ENCODE measurements around the gene MRPL21.

MRPL21 gene

GRCh38 chr11:68880851-68881250 is 22.8 kb downstream of the MRPL21 start:
- Histone ChIP-seq H3F3A (ENCODE audit: insufficient read depth, low read length) (no peaks in the 10 kb centered on the region), H3K36me3 (ENCODE audit: insufficient read depth, low read length) (no peaks in the 10 kb centered on the region), H2AFZ (ENCODE audit: low read length) (no peak overlapping the region), H3K27ac (ENCODE audit: low read depth, low read length, poor library complexity, severe bottlenecking) (no peak overlapping the region), H3K9ac (ENCODE audit: low read length) (no peak overlapping the region), H3K4me2 (ENCODE audit: low read length) (no peak overlapping the region), H3K9me3 (ENCODE audit: low read length) (no peaks in the 10 kb centered on the region), H4K20me1 (ENCODE audit: insufficient read depth, low read length) (no peaks in the 10 kb centered on the region), H3K79me2 (ENCODE audit: insufficient read depth, low read length) (no peaks in the 10 kb centered on the region), H3K4me1 (ENCODE audit: insufficient read depth, low read length, severe bottlenecking) (no peaks in the 10 kb centered on the region), H3K9me2 (ENCODE audit: low read depth, low read length) (no peaks in the 10 kb centered on the region), H3K4me3 (ENCODE audit: low read depth, low read length, poor library complexity, severe bottlenecking) (no peak overlapping the region), H3K27me3 (ENCODE audit: insufficient read depth, low read length) (no peaks in the 10 kb centered on the region)
- no peak for TF ChIP-seq EZH2 (IDR thresholded peaks at IDR 0.05; ENCODE audit: borderline replicate concordance, low read length)
- no peak for TF ChIP-seq CTCF (IDR thresholded peaks at IDR 0.05; ENCODE audit: low read length)

- no peaks in the 10 kb centered on the region for H3K9me2 ChIP-seq (ENCODE audit: low read depth, low read length)
- no peaks in the 10 kb centered on the region for H3F3A ChIP-seq (ENCODE audit: insufficient read depth, low read length)
- H3K36me3 ChIP-seq (ENCODE audit: insufficient read depth, low read length): no peaks in the 10 kb centered on the region
- H3K79me2 ChIP-seq (ENCODE audit: insufficient read depth, low read length): no peaks in the 10 kb centered on the region
- TF ChIP-seq EZH2 (IDR thresholded peaks at IDR 0.05; ENCODE audit: borderline replicate concordance, low read length) (no peak), CTCF (IDR thresholded peaks at IDR 0.05; ENCODE audit: low read length) (no peak)
- no peak overlapping the region for H3K27ac ChIP-seq (ENCODE audit: low read depth, low read length, poor library complexity, severe bottlenecking)
- no peaks in the 10 kb centered on the region for H4K20me1 ChIP-seq (ENCODE audit: insufficient read depth, low read length)
- H2AFZ ChIP-seq (ENCODE audit: low read length): no peak overlapping the region
- H3K4me2 ChIP-seq (ENCODE audit: low read length): no peak overlapping the region
- H3K4me1 ChIP-seq (ENCODE audit: insufficient read depth, low read length, severe bottlenecking): no peaks in the 10 kb centered on the region
- no peak overlapping the region for H3K9ac ChIP-seq (ENCODE audit: low read length)
- no peak overlapping the region for H3K4me3 ChIP-seq (ENCODE audit: low read depth, low read length, poor library complexity, severe bottlenecking)
- 0 out of 2 replicates have a peak, but pooled peaks cover 4% of the 10 kb centered on the region for H3K27me3 ChIP-seq (ENCODE audit: insufficient read depth, low read length)
- H3K9me3 ChIP-seq (ENCODE audit: low read length): no peaks in the 10 kb centered on the region
Measured at GRCh38 chr11:68878022-68878421, 25.6 kb downstream of the MRPL21 start.

- no peaks in the 10 kb centered on the region for H3F3A ChIP-seq (ENCODE audit: insufficient read depth, low read length)
- H3K4me1 ChIP-seq (ENCODE audit: insufficient read depth, low read length, severe bottlenecking): no peaks in the 10 kb centered on the region
- 0 out of 2 replicates have a peak, but pooled peaks cover 7% of the 10 kb centered on the region for H3K27me3 ChIP-seq (ENCODE audit: insufficient read depth, low read length)
- TF ChIP-seq EZH2 (IDR thresholded peaks at IDR 0.05; ENCODE audit: borderline replicate concordance, low read length) (no peak), CTCF (IDR thresholded peaks at IDR 0.05; ENCODE audit: low read length) (no peak)
- no peak overlapping the region for H3K4me2 ChIP-seq (ENCODE audit: low read length)
- H3K27ac ChIP-seq (ENCODE audit: low read depth, low read length, poor library complexity, severe bottlenecking): no peak overlapping the region
- H3K79me2 ChIP-seq (ENCODE audit: insufficient read depth, low read length): no peaks in the 10 kb centered on the region
- H3K4me3 ChIP-seq (ENCODE audit: low read depth, low read length, poor library complexity, severe bottlenecking): no peak overlapping the region
- no peaks in the 10 kb centered on the region for H4K20me1 ChIP-seq (ENCODE audit: insufficient read depth, low read length)
- no peaks in the 10 kb centered on the region for H3K9me2 ChIP-seq (ENCODE audit: low read depth, low read length)
- H3K9ac ChIP-seq (ENCODE audit: low read length): no peak overlapping the region
- no peaks in the 10 kb centered on the region for H3K36me3 ChIP-seq (ENCODE audit: insufficient read depth, low read length)
- H3K9me3 ChIP-seq (ENCODE audit: low read length): no peaks in the 10 kb centered on the region
- no peak overlapping the region for H2AFZ ChIP-seq (ENCODE audit: low read length)
Measured at GRCh38 chr11:68872216-68873003, 31.2 kb downstream of the MRPL21 start.
